Measurements from ENCODE around the gene CCDC6.

DNA sequence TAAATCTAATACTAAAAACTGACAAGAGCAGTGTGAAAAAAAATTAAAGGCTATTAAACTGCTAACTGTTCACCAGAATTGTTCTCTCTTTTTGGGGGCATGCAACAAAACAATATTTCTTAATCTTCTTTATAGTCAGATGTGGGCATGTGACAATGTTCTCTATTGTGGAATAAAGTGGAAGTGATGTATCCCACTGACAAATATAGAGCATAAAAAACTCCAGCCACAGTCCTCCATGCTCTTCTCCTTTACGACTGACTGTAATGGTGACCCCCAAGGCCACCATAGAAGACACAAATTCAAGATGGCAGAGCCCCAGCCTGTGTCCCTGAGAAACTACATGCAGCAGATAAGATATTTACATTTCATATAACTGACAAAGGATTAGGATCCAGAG is 11.6 kb upstream of the CCDC6 start:
- TF ChIP-seq FOSB (CRISPR knock-in tag; IDR thresholded peaks at IDR 0.05) (no peak), CTCF (IDR thresholded peaks at IDR 0.05) (no peak), RCOR1 (IDR thresholded peaks at IDR 0.05; ENCODE audit: low read depth, low read length) (no peak), RFX5 (IDR thresholded peaks at IDR 0.05) (no peak), MAZ (IDR thresholded peaks at IDR 0.05; ENCODE audit: borderline replicate concordance, low read depth, low read length) (no peak), ZFP36 (IDR thresholded peaks at IDR 0.05; ENCODE audit: borderline replicate concordance, partially characterized antibody) (no peak), POLR2AphosphoS2 (conservative IDR thresholded peaks at IDR 0.05; ENCODE audit: low read length) (no peak)
- TF ChIP-seq, protein P1, sequence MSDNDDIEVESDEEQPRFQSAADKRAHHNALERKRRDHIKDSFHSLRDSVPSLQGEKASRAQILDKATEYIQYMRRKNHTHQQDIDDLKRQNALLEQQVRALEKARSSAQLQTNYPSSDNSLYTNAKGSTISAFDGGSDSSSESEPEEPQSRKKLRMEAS (IDR thresholded peaks at IDR 0.05) = no peak

All from A549 (cell line).